SHP77 treated with DMSO at 0.1 percent for 48 hours (cell line): Measurements from ENCODE around the gene PEX11A.

Source experiments
- DNase-seq: peaks from one replicate; lab custom pipeline; 2025; lab: John Stamatoyannopoulos, UW

PEX11A gene

GRCh38 chr15:89654847-89655805 lies 35.4 kb downstream of the PEX11A start, which contains the start of gene KIF7:
KIF7 (minus strand) TSS chr15:89655467; CDS start chr15:89652930, 2,537 bp downstream.
- no peak for DNase-seq

- no peak for DNase-seq
Measured at GRCh38 chr15:89654301-89654761, 36.2 kb downstream of the PEX11A start.

GRCh38 chr15:89653578-89653977 lies 37.0 kb downstream of the PEX11A start:
- no peak for DNase-seq

GRCh38 chr15:89652666-89653065 lies 37.9 kb downstream of the PEX11A start:
- DNase-seq = no peak

- DNase-seq = no peak
Measured at GRCh38 chr15:89652131-89652530, 38.4 kb downstream of the PEX11A start.

GRCh38 chr15:89649716-89650115 lies 40.8 kb downstream of the PEX11A start:
- no peak for DNase-seq

- DNase-seq = no peak
Measured at GRCh38 chr15:89649013-89649625, 41.4 kb downstream of the PEX11A start.

GRCh38 chr15:89648106-89649012 lies 42.2 kb downstream of the PEX11A start:
- no peak for DNase-seq

GRCh38 chr15:89647191-89647851 lies 43.2 kb downstream of the PEX11A start:
- peak; percentile 46 for DNase-seq

- no peak for DNase-seq
Measured at GRCh38 chr15:89646416-89647141, 44.0 kb downstream of the PEX11A start.

GRCh38 chr15:89645680-89646079 lies 44.9 kb downstream of the PEX11A start:
- no peak for DNase-seq

- peak; percentile 12 for DNase-seq
Measured at GRCh38 chr15:89642106-89642505, 48.4 kb downstream of the PEX11A start.

- no peak for DNase-seq
Measured at GRCh38 chr15:89641053-89641452, 49.5 kb downstream of the PEX11A start.

GRCh38 chr15:89640245-89640644 lies 50.3 kb downstream of the PEX11A start:
- DNase-seq = no peak

GRCh38 chr15:89633585-89633984 lies 57.0 kb downstream of the PEX11A start:
- DNase-seq = no peak

GRCh38 chr15:89632563-89633430 lies 57.8 kb downstream of the PEX11A start:
- DNase-seq = no peak

GRCh38 chr15:89631902-89632264 lies 58.7 kb downstream of the PEX11A start:
- DNase-seq = no peak
